HepG2 (cell line): ENCODE results near the gene GRPEL2. TPM values are rescaled to one million over a fixed set of nuclear protein-coding genes. Genes with fewer than 3 reads are reported as not detected.
A peak's percentile ranks its signal among the peaks of the same experiment; 100 is the strongest.

Source experiments
- ARID3A ChIP-seq: IDR thresholded peaks from 2 replicates; pipeline ENCODE4 v1.6.1; 2012; ENCODE audit warnings: low read depth, low read length, improper control_type of control experiment
- BRF2 ChIP-seq: sonication (generic); formaldehyde crosslinking; IDR thresholded peaks from 2 replicates; pipeline ENCODE4 v1.8.1; 2022; ENCODE audit warnings: mild to moderate bottlenecking, missing genetic modification reagents
- HIC2 ChIP-seq: sonication (generic); formaldehyde crosslinking; IDR thresholded peaks from 2 replicates; pipeline ENCODE4 v1.9.0; 2022; ENCODE audit warnings: low read depth, missing genetic modification reagents
- HNF4G ChIP-seq, 2 experiments: sonication (generic) in 1 of 2; formaldehyde crosslinking in 1 of 2; IDR thresholded peaks; 2 replicates each; pipeline versions ENCODE4 v1.4.0 to v1.6.1; 2011 to 2020; ENCODE audit warnings: borderline replicate concordance in 2 of 2, low read depth in 2 of 2, mild to moderate bottlenecking in 2 of 2, low read length in 1 of 2, missing genetic modification reagents in 1 of 2, moderate library complexity in 1 of 2
- HOXA3 ChIP-seq: sonication (generic); formaldehyde crosslinking; IDR thresholded peaks from 2 replicates; pipeline ENCODE4 v1.5.0; 2020; ENCODE audit warnings: missing genetic modification reagents
- KDM1A ChIP-seq: IDR thresholded peaks from 2 replicates; pipeline ENCODE4 v1.6.1; 2016; ENCODE audit warnings: missing compliant biosample characterization
- NAIF1 ChIP-seq: sonication (generic); formaldehyde crosslinking; IDR thresholded peaks from 2 replicates; pipeline ENCODE4 v1.5.0; 2020; ENCODE audit warnings: mild to moderate bottlenecking, missing genetic modification reagents, borderline replicate concordance
- NONO ChIP-seq, 2 experiments: fragments of 450-650 bp in 1 of 2; sonication (generic) in 1 of 2; formaldehyde crosslinking in 1 of 2; IDR thresholded peaks in 1 of 2; conservative IDR thresholded peaks in 1 of 2; 2 replicates each; pipeline versions ENCODE4 v1.6.1 to v1.8.0; 2017 to 2022; ENCODE audit warnings: mild to moderate bottlenecking in 1 of 2, missing genetic modification reagents in 1 of 2, moderate library complexity in 1 of 2
- NRL ChIP-seq: sonication (generic); formaldehyde crosslinking; IDR thresholded peaks from 2 replicates; pipeline ENCODE4 v1.5.0; 2020; ENCODE audit warnings: missing genetic modification reagents, mild to moderate bottlenecking, moderate library complexity, borderline replicate concordance
- SATB2 ChIP-seq: sonication (generic); formaldehyde crosslinking; IDR thresholded peaks from 2 replicates; pipeline ENCODE4 v1.5.0; 2020; ENCODE audit warnings: missing genetic modification reagents
- TCF7 ChIP-seq: sonication (generic); IDR thresholded peaks from 2 replicates; pipeline ENCODE4 v1.6.1; 2016; ENCODE audit warnings: antibody characterized with exemption, low read depth
- TEAD3 ChIP-seq: optimal IDR thresholded peaks from 2 replicates; pipeline ENCODE3; 2016; ENCODE audit warnings: borderline replicate concordance
- TRIM22 ChIP-seq: fragments of 450-650 bp; IDR thresholded peaks from 2 replicates; pipeline ENCODE4 v1.6.1; 2017
- YEATS4 ChIP-seq: sonication (generic); formaldehyde crosslinking; IDR thresholded peaks from 2 replicates; pipeline ENCODE4 v1.4.0; 2020; ENCODE audit warnings: missing genetic modification reagents, borderline replicate concordance
- ZBTB20 ChIP-seq: sonication (generic); formaldehyde crosslinking; IDR thresholded peaks from 2 replicates; pipeline ENCODE4 v1.8.1; 2023; ENCODE audit warnings: missing genetic modification reagents, low read depth, mild to moderate bottlenecking, borderline replicate concordance
- ZBTB21 ChIP-seq: sonication (generic); formaldehyde crosslinking; IDR thresholded peaks from 2 replicates; pipeline ENCODE4 v1.4.0; 2020; ENCODE audit warnings: missing genetic modification reagents
- ZBTB38 ChIP-seq: sonication (generic); formaldehyde crosslinking; IDR thresholded peaks from 2 replicates; pipeline ENCODE4 v1.5.1; 2020; ENCODE audit warnings: mild to moderate bottlenecking, missing genetic modification reagents
- ZNF275 ChIP-seq: sonication (generic); formaldehyde crosslinking; IDR thresholded peaks from 2 replicates; pipeline ENCODE4 v1.8.0; 2022; ENCODE audit warnings: missing genetic modification reagents, mild to moderate bottlenecking, inconsistent platforms, borderline replicate concordance
- ZNF691 ChIP-seq: sonication (generic); formaldehyde crosslinking; IDR thresholded peaks from 2 replicates; pipeline ENCODE4 v1.4.0; 2020; ENCODE audit warnings: missing genetic modification reagents, low read depth, mild to moderate bottlenecking, borderline replicate concordance
- ZNF740 ChIP-seq: sonication (generic); formaldehyde crosslinking; IDR thresholded peaks from 2 replicates; pipeline ENCODE4 v1.4.0; 2020; ENCODE audit warnings: missing genetic modification reagents
- polyA plus RNA-seq, 8 experiments: library from polyadenylated mRNA; depleted of rRNA in 3 of 8; stranded (reverse) in 7 of 8; unstranded in 1 of 8; fragments of >200 nt; fragmentation: Illumina TruSeq in 4 of 8; extraction: Trizol in 4 of 8; gene quantifications; 2 replicates each; pipeline versions ENCODE4 v1.2.1 to v1.2.3, GENCODE V29; 2011 to 2016; ENCODE audit warnings: low read depth in 4 of 8, missing spikeins in 1 of 8, mixed read lengths in 1 of 8; ENCODE audit not compliant: insufficient read depth in 1 of 8
- total RNA-seq, 5 experiments: library from RNA; depleted of rRNA; stranded (reverse); fragments of >200 nt; fragmentation: Illumina TruSeq; extraction: Trizol; gene quantifications; 2 replicates each; pipeline ENCODE4 v1.2.3, GENCODE V29; 2016; ENCODE audit warnings: low read depth in 1 of 5

GRPEL2 gene
- total and polyA plus RNA-seq, 2 of the 13 experiments (the other 11 are each of a cell fraction or from before 2014, with no cell fraction given) = 13.1 to 16.6 TPM

- TF ChIP-seq HIC2 (peak; percentile 81; the same call in 1 of the 2 replicates), ARID3A (no peak), ZBTB38 (peak; percentile 42; the same call in 1 of the 2 replicates), HOXA3 (no peak), SATB2 (CRISPR knock-in tag) (no peak), NONO (IDR thresholded peaks at IDR 0.05) (no peak), NONO (CRISPR knock-in tag; conservative IDR thresholded peaks at IDR 0.05) (no peak; the same call in 1 of the 2 replicates), NRL (CRISPR knock-in tag) (no peak), TRIM22 (no peak), ZBTB20 (CRISPR knock-in tag) (0 out of 2 replicates have a peak, but pooled peaks have one; percentile 34), TEAD3 (CRISPR knock-in tag) (no peak), HNF4G (IDR thresholded peaks at IDR 0.05; ENCODE audit: borderline replicate concordance, low read depth, low read length) (no peak), HNF4G (CRISPR knock-in tag; IDR thresholded peaks at IDR 0.05; ENCODE audit: borderline replicate concordance, low read depth) (no peak), ZNF275 (CRISPR knock-in tag) (no peak), TCF7 (no peak), ZBTB21 (CRISPR knock-in tag) (no peak), BRF2 (CRISPR knock-in tag) (no peak), KDM1A (CRISPR knock-in tag) (no peak), ZNF740 (CRISPR knock-in tag) (no peak), NAIF1 (CRISPR knock-in tag) (no peak), ZNF691 (CRISPR knock-in tag) (no peak), YEATS4 (peak; percentile 51; the same call in 1 of the 2 replicates)
These were observed 34.0 kb downstream of the GRPEL2 start, which contains the start of gene IL17B (continued) for GRCh38 chr5:149379177-149379761.
